Measurements from ENCODE around the gene ACBD6.

GRCh38 chr1:180504186-180504585, 1.8 kb upstream of the ACBD6 start:
- no peak for TF ChIP-seq EP300 (IDR thresholded peaks at IDR 0.05)
- no peak for TF ChIP-seq POLR2AphosphoS5 (IDR thresholded peaks at IDR 0.05)
- no peak for TF ChIP-seq CTCF (IDR thresholded peaks at IDR 0.05)

Measured in stomach (tissue), 4 donors.